Measurements from ENCODE around the gene COX10.

COX10 gene

DNA sequence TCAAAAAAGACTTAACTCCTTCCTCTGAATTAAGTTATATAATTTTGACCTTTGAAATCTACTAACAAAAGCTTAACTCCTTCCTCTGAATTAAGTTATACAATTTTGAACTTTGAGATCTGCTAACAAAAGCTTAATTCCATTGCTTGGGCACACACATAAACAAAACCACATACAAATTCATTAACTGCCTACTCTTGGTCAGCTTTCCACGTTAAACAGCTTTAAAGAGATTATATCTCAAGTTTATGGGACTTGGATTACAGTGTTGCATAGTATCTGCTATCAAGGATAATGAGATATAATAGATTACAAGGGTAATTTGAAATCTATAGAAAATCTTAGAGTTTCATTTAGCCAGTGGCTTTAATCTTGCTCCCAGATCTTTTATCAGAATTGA is 23.5 kb downstream of the COX10 start:
- Histone ChIP-seq H3K4me3 (no peak overlapping the region), H4K20me1 (peaks cover 63% of the 10 kb centered on the region), H3K9ac (no peak overlapping the region), H3K4me1 (peaks cover 6% of the 10 kb centered on the region), H3K9me3 (no peaks in the 10 kb centered on the region), H3K27ac (no peak overlapping the region), H3K36me3 (peaks cover 6% of the 10 kb centered on the region; the same call in 1 of the 2 replicates), H3K4me2 (no peak overlapping the region), H3K27me3 (no peaks in the 10 kb centered on the region)
- TF ChIP-seq Cebpa-rat (IDR thresholded peaks at IDR 0.05) = no peak

DNA sequence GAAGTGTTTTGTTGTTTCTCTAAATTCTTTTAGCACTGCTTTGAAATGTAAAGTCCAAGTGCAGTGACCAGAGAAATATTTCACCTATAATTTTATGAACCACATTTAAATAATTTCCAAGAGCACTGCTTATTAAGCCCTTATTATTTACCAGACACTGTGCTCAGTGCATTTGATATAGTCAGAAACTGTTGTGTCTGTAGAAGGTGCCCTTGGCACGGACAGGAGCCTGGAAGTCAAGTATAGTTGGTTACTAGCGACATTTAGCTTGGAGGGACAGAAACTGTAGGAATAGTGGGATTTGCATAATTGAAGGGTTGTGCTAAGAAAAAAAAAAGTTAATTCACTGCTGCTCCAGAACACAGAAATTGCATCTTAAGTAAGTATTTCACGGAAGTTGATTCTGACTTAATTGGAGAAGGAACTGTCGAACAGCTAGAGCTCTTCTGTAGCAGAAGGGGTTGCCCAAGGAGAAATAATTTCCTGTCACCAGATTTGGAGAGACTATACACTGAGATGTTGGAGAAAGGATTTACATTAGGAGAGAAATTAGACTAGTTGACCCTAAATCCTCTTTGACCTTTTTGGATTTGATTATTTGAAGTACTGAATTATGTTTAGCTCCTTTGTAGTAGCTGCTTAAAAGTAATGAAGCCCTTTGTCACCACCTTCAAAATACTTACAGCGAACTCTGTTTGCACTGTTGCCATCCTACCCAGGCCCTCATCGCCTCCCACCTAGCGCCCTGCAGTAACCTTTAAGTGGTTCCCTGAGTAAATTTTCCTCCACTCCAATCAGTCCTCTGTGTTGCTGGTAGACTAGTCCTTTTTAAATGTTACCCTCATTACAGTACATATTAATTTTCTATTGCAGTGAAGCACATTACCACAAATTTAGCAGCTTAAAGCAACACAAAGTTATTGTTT is 25.6 kb downstream of the COX10 start:
- Histone ChIP-seq H3K36me3 (no peaks in the 10 kb centered on the region; the same call in none of the 2 replicates), H3K27ac (no peak overlapping the region), H3K9ac (no peak overlapping the region), H3K4me3 (no peak overlapping the region), H3K4me2 (no peak overlapping the region), H3K4me1 (no peaks in the 10 kb centered on the region), H4K20me1 (peaks cover 72% of the 10 kb centered on the region), H3K9me3 (no peaks in the 10 kb centered on the region), H3K27me3 (no peaks in the 10 kb centered on the region)
- no peak for TF ChIP-seq Cebpa-rat (IDR thresholded peaks at IDR 0.05)

DNA sequence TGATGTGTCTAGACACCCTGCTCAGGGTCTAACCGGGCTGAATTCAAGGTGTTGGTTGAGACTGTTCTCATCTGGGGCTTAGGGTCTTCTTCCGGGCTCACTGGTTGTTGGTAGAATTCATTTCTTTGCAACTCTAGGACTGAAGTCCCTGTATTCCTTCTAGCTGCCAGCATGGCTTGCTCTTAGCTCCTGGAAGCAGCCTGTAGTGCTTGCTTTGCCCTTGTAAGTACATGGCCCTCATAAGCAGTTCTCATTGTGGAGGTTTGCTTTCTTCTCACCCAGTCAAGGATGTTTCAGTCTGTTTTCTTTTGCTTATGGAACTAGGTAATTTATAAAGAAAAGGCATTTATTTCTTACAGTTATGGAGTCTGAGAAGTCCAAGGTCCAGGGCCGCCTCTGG is 26.3 kb downstream of the COX10 start:
- Histone ChIP-seq H3K4me2 (no peak overlapping the region), H3K36me3 (no peaks in the 10 kb centered on the region; the same call in none of the 2 replicates), H4K20me1 (peaks cover 75% of the 10 kb centered on the region), H3K4me3 (no peak overlapping the region), H3K9ac (no peak overlapping the region), H3K27ac (no peak overlapping the region), H3K27me3 (no peaks in the 10 kb centered on the region), H3K4me1 (no peaks in the 10 kb centered on the region), H3K9me3 (no peaks in the 10 kb centered on the region)
- no peak for TF ChIP-seq Cebpa-rat (IDR thresholded peaks at IDR 0.05)

DNA sequence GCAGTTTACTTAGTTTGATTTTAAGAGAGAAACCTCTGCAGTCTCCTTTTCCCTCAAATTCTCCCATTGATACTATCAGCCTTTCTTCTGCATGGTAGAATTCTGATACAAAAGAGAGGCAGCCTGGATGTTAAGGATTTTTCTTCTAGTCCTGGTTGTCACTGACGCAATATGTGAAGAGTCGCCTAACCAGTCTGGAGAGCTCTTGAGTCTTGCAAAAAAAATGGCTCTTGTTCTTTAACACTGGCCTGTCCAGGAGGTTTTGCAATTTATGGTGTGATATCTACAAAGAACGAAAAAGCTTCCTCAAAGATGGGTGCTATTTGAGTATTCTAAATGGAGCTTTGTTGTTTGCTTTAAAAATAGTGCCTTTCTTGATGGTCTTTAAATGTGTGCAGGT is 28.9 kb downstream of the COX10 start:
- Histone ChIP-seq H3K4me1 (no peaks in the 10 kb centered on the region), H3K27me3 (no peaks in the 10 kb centered on the region), H3K4me3 (no peak overlapping the region), H4K20me1 (peaks cover 86% of the 10 kb centered on the region), H3K36me3 (peaks cover 24% of the 10 kb centered on the region), H3K4me2 (no peak overlapping the region), H3K9ac (no peak overlapping the region), H3K9me3 (no peaks in the 10 kb centered on the region), H3K27ac (no peak overlapping the region)
- TF ChIP-seq Cebpa-rat (IDR thresholded peaks at IDR 0.05) = no peak

DNA sequence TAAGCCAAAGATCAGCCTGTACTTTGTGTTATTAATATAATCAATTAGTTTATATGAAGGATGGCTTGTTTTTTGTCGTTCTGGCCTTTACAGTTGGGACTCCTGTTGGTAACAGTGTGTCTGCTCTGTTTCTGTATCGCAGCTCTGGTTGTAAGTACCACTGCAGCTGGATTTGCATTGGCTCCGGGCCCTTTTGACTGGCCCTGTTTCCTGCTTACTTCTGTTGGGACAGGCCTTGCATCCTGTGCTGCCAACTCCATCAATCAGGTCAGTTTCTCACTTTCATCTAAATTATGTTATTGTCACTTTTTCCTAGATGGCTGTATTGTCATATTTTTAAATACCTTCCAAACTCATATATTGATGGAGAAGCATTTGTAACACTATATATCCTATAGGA is 32.7 kb downstream of the COX10 start:
- Histone ChIP-seq H4K20me1 (peaks cover 55% of the 10 kb centered on the region), H3K4me2 (no peak overlapping the region), H3K4me1 (peaks cover 5% of the 10 kb centered on the region), H3K4me3 (no peak overlapping the region), H3K27me3 (no peaks in the 10 kb centered on the region), H3K36me3 (peaks cover 31% of the 10 kb centered on the region), H3K27ac (no peak overlapping the region), H3K9ac (no peak overlapping the region), H3K9me3 (no peaks in the 10 kb centered on the region)
- no peak for TF ChIP-seq Cebpa-rat (IDR thresholded peaks at IDR 0.05)

DNA sequence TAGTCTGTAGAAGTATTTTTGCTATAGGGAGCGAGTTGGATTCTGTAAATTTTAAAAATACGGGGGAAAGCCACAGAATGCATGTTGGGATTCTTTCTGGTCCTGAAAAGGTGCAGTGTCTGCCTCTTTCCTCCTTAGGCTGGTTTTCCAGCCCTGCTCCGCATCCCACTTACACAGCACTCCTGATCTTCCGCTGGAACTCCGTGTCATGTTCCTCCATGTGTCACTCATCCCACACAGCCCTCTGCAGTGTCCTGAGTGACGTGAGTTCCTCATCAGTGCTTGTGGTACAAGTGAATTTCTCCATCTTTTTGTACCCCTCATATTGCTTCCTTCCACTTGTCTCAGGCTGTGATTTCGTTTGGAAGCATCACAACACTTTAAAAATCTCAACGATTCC is 34.5 kb downstream of the COX10 start:
- Histone ChIP-seq H3K9ac (no peak overlapping the region), H3K27ac (no peak overlapping the region), H3K36me3 (peaks cover 35% of the 10 kb centered on the region), H3K4me2 (no peak overlapping the region), H3K4me1 (peaks cover 14% of the 10 kb centered on the region), H3K4me3 (no peak overlapping the region), H4K20me1 (peaks cover 43% of the 10 kb centered on the region), H3K27me3 (no peaks in the 10 kb centered on the region), H3K9me3 (no peaks in the 10 kb centered on the region)
- no peak for TF ChIP-seq Cebpa-rat (IDR thresholded peaks at IDR 0.05)

DNA sequence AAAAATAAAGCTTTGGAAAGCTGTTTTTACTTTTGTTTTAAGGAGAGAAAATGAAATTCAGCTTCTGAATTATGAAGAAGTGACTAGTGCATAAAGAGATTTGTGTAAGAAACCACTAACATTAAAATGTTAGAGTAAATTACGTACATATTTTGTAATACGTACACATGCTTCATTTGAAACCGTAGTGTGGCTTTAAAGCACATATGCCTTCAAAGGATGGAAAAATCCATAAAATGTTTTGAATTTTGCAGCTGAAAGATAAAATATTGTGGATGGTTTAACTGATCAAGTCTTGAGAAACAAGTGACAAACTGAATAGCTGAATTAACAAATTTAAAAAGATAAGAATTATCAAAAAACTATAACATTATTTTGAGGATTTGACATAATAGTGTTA is 35.4 kb downstream of the COX10 start:
- H3K36me3 ChIP-seq = peaks cover 35% of the 10 kb centered on the region
- TF ChIP-seq Cebpa-rat (IDR thresholded peaks at IDR 0.05) = no peak
- no peak overlapping the region for H3K4me2 ChIP-seq
- no peaks in the 10 kb centered on the region for H3K9me3 ChIP-seq
- peaks cover 34% of the 10 kb centered on the region for H4K20me1 ChIP-seq
- no peaks in the 10 kb centered on the region for H3K27me3 ChIP-seq
- no peak overlapping the region for H3K9ac ChIP-seq
- no peak overlapping the region for H3K27ac ChIP-seq
- no peak overlapping the region for H3K4me3 ChIP-seq
- H3K4me1 ChIP-seq = peaks cover 14% of the 10 kb centered on the region

DNA sequence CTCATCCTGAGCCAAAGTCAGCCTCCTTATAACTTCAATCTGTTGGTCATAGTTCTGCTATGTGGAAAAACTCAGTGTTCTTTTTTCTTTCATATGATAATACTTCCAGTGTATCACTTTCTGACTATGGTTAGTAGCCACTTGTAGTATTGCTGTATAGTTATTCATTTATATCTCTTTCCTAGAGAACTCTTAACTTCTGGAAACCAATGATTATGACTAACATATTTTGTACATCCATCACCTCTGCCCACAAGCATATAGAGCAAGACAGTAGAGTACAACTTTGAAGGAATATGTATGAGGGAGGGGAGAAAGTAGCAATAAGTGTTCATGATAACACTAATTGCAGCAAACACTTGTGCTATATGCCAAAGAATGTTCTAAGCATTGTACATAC is 38.6 kb downstream of the COX10 start:
- Histone ChIP-seq H3K9me3 (no peaks in the 10 kb centered on the region), H3K4me2 (0 out of 2 replicates have a peak overlapping the region, but pooled peaks have one; percentile 54), H3K4me1 (peaks cover 14% of the 10 kb centered on the region), H3K4me3 (no peak overlapping the region), H4K20me1 (peaks cover 29% of the 10 kb centered on the region; the same call in 1 of the 2 replicates), H3K27me3 (no peaks in the 10 kb centered on the region), H3K36me3 (peaks cover 15% of the 10 kb centered on the region), H3K27ac (no peak overlapping the region), H3K9ac (no peak overlapping the region)
- TF ChIP-seq Cebpa-rat (IDR thresholded peaks at IDR 0.05) = no peak

DNA sequence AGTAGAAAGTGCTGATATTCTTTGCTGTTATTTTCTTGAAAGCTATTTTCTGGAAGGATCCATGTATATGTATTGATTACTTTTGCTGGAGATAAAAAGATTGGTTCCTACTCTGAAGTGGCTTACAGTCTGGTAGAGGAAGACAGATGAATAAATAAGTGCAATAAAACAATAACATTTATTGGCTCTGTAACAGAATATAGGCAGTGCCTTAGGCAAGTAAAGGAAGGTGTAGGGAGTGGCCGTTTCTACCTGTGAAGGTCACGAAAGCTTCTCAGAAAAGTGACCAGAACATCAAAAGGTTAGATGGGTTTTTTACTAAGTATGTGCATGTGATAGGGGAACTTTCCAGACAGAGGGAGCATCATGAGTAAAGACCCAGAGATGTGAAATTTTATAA is 43.1 kb downstream of the COX10 start:
- peaks cover 4% of the 10 kb centered on the region; the same call in 1 of the 2 replicates for H3K36me3 ChIP-seq
- peaks cover 9% of the 10 kb centered on the region; the same call in 1 of the 2 replicates for H3K9me3 ChIP-seq
- no peak for TF ChIP-seq Cebpa-rat (IDR thresholded peaks at IDR 0.05)
- no peak overlapping the region for H3K4me2 ChIP-seq
- H4K20me1 ChIP-seq = peaks cover 22% of the 10 kb centered on the region; the same call in 1 of the 2 replicates
- H3K4me1 ChIP-seq = peaks cover 4% of the 10 kb centered on the region
- no peak overlapping the region for H3K4me3 ChIP-seq
- H3K9ac ChIP-seq = no peak overlapping the region
- H3K27ac ChIP-seq = no peak overlapping the region
- H3K27me3 ChIP-seq = no peaks in the 10 kb centered on the region

DNA sequence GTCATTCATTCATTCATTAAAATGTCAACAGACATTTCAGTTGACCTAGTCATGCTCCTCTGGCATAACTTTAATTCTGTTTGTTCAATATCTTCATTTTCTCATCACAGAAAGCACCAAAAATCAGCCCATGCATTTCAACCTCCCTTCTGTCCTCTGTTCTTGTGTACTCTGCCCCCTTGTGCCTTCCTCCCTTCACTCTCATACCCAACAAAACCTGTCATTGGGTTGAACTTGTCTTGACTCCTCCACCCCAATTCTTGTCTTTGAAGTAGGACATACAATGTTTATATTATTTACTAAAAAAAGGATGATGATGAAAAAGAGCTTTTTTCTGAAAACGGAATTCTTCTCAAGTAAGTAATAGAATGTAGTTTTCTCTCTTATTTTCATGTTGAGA is 43.8 kb downstream of the COX10 start:
- H3K27me3 ChIP-seq = no peaks in the 10 kb centered on the region

More for the DNA sequence above, 43.8 kb downstream of the COX10 start:
- no peak overlapping the region for H3K9ac ChIP-seq
- TF ChIP-seq Cebpa-rat (IDR thresholded peaks at IDR 0.05) = no peak
- no peak overlapping the region for H3K27ac ChIP-seq
- no peak overlapping the region for H3K4me3 ChIP-seq
- no peaks in the 10 kb centered on the region; the same call in 1 of the 2 replicates for H3K36me3 ChIP-seq
- H3K9me3 ChIP-seq = peaks cover 9% of the 10 kb centered on the region; the same call in 1 of the 2 replicates
- H3K4me1 ChIP-seq = no peaks in the 10 kb centered on the region
- no peak overlapping the region for H3K4me2 ChIP-seq
- peaks cover 29% of the 10 kb centered on the region; the same call in 1 of the 2 replicates for H4K20me1 ChIP-seq

Data from BLaER1 (cell line).